ENCODE measurements around the gene CENPP.

The CENPP gene

DNA sequence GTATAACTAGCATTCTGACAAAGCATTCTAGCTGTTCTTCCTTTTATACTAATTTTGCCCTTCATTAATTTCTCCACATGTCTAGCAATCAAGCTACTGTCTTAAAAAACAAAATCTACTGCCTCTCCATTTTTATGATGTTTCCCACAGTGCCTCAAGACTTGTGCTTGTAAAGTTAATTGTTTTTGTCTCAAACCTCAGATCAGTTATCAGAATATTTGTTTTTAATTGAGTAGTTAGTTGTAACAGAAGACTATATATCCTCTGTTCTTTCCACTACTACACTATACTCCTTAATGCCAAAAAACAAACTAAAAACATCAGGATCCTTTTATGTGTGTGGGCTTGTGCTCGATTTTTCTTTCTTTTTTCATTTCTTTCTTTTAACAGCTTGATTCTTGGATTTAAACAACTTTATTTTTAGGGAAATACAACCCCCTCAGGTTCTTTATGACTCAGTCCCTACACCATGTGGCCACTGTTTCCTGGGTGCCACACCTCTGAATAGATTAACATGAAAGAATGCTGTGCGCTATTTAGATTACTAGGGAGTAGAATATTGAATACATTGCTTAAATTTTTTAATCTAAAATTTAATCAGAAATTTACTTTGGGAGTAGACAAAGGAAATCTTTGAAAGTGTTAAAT, 155.4 kb downstream of the CENPP start:
- H3K4me3 ChIP-seq (ENCODE audit: low read length) = no peak overlapping the region
- no peak for TF ChIP-seq ZNF274 (IDR thresholded peaks at IDR 0.05; ENCODE audit: low read depth, low read length)

GRCh38 chr9:92482329-92482728, 156.6 kb downstream of the CENPP start, which contains the start of gene ASPN:
TSS of gene ASPN (minus strand) at chr9:92482506.
- no peak within 1 kb of the TSS for H3K4me3 ChIP-seq (ENCODE audit: low read length)
- no peak for TF ChIP-seq ZNF274 (IDR thresholded peaks at IDR 0.05; ENCODE audit: low read depth, low read length)

DNA sequence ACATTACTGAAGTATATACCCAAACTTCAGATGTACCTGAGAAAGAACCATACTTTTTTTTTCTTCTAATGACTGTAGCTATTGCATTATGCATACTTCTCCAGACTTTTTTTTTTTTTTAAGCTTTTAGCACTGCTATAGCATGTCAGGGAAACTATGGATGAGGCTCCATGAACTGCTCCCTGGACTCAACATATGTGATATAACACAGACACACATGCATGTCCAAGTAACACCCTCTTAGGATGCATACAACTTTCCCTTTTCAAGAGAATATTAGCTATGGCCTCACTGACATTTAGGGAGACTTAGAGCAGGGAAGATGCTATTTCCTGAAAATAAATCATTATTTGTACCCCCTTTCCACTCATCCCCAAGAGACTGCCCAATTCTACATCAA, 157.1 kb downstream of the CENPP start:
- H3K4me3 ChIP-seq (ENCODE audit: low read length) = no peak overlapping the region

DNA sequence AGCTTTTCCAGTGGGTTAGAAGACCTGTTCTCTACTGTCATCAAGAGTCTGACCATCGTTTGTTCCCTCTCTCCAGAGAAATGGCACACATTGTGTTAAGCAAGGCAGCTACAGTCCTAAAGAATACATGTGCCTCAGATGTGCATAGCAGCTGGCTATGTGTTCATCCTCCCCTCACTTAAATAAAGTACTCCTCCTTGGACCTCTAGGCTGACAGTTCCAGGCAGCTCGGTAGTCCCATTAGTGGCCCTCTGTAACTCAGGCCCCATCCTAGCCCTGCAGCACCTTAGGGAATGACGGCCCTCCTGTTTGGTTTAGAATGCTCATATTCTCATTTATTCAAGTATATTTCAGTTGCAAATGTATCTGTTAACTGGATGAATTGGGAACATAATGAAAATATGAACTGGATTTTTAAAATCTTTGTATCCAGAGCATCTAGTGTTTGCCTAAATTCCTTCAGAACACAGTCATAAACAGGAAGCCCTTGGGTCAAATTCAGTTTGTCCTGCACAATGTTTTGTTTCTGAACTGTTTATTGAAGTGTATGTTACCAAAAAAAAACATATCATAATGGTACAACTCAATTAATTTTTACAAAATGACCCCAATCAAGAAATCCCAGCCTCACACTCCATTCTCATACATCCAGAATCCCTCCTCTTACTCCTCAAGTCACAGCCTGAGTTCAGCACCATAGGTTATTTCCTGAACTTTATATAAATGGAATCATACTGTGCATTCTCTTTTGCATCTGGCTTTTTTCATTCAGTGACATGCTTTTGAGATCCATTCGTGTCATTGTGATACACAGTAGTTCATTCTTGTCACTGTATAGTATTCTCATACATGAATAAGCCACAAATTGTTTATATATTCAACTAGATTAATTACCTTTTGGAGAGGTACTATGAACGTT, 158.1 kb downstream of the CENPP start:
- H3K4me3 ChIP-seq (ENCODE audit: low read length) = no peak overlapping the region

More for the DNA sequence above, 157.1 kb downstream of the CENPP start:
- no peak for TF ChIP-seq ZNF274 (IDR thresholded peaks at IDR 0.05; ENCODE audit: low read depth, low read length)

GRCh38 chr9:92484563-92484962, 158.8 kb downstream of the CENPP start:
- no peak for TF ChIP-seq ZNF274 (IDR thresholded peaks at IDR 0.05; ENCODE audit: low read depth, low read length)
- H3K4me3 ChIP-seq (ENCODE audit: low read length) = no peak overlapping the region

More for the DNA sequence above, 158.1 kb downstream of the CENPP start:
- no peak for TF ChIP-seq ZNF274 (IDR thresholded peaks at IDR 0.05; ENCODE audit: low read depth, low read length)

- TF ChIP-seq ZNF274 (IDR thresholded peaks at IDR 0.05; ENCODE audit: low read depth, low read length) = no peak
- no peak overlapping the region for H3K4me3 ChIP-seq (ENCODE audit: low read length)
Measured at GRCh38 chr9:92486371-92486770, 160.6 kb downstream of the CENPP start.

DNA sequence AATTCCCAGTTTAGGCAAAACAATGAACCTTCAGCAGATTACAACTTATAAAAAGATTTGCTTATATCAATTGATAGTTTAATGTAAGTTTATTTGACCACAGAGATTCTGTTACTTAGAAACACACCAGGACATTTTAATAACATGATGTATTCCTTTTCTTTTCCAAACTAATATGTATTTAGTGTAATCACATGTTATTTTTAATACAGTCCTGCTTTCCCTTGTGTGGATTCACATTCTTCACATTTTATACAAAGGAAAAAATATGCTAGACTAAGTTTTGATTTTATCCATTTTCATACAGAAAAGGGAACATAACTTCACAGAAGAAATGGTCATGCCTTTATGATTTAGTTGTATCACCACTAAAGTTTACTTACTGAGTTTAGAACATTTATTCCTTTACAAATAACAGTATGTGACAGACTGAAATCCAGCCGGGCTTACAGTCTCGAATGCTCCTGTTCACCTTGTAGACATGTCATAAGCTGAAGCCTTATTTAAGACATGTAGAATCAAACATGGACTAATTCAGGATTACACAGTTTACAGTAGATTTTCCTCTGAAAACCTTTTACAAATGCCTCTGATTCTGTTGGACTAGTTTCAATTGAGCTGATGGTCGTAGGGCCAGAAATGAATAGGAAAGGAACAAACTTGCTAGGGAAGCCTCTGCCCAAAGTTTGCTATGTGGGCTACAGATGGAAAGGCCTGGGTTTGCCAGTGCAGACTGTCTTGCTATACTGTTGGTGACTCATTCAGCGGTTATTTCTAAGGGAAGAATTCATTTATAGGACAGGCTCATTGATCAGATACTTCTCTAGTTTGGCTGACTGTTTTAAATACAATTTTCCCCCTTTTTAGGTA, 163.2 kb downstream of the CENPP start:
- H3K4me3 ChIP-seq (ENCODE audit: low read length) = no peak overlapping the region
- no peak for TF ChIP-seq ZNF274 (IDR thresholded peaks at IDR 0.05; ENCODE audit: low read depth, low read length)

DNA sequence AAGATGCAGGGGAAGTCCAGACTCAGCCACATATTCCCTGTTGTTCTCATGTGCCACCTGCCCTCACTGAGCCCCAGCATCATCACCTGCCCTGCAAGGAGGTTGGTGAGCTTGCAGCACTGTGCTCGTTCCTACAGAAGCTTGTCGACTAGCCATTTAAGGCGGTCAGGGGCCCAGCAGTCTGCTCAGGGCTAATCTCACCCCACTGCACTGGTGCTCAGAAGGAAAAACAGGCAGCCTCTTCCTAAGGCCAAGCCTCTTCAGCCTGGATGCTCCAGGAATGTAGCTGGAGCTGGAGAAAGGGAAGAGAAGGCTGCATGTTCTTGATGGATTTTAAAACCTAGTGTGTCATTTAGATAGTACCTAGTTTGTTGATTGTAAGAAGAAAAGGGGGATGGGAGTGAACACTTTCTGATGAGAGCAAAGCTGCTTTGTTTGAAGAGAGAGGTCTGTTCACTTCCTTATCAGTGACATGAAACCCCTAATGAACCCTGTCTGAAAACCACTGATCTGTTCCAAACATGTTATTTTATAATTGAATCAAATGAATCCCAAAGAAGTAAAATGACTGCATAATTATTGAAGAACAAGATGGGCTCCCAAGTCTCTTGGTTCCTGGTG, 167.1 kb downstream of the CENPP start:
- H3K4me3 ChIP-seq (ENCODE audit: low read length) = no peak overlapping the region
- no peak for TF ChIP-seq ZNF274 (IDR thresholded peaks at IDR 0.05; ENCODE audit: low read depth, low read length)

GRCh38 chr9:92493749-92494387, 168.1 kb downstream of the CENPP start:
- no peak for TF ChIP-seq ZNF274 (IDR thresholded peaks at IDR 0.05; ENCODE audit: low read depth, low read length)
- no peak overlapping the region for H3K4me3 ChIP-seq (ENCODE audit: low read length)

DNA sequence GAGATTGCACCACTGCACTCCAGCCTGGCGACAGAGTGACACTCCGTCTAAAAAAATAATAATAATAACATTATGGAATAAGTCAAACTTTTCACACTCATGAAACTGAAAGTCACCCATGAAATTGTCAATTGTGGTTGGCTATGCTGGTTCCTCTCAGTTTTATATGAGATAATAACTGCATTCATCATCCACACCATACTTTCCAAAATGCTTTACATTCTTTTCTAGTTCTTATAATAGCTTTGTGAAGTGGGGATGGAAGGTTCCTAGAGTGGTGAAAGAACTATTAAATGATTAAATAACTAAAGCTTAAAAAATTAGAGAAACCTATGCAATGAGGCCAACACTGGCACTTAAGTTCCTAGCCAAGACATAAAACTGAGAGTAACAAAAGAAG, 169.1 kb downstream of the CENPP start:
- no peak overlapping the region for H3K4me3 ChIP-seq (ENCODE audit: low read length)
- no peak for TF ChIP-seq ZNF274 (IDR thresholded peaks at IDR 0.05; ENCODE audit: low read depth, low read length)

DNA sequence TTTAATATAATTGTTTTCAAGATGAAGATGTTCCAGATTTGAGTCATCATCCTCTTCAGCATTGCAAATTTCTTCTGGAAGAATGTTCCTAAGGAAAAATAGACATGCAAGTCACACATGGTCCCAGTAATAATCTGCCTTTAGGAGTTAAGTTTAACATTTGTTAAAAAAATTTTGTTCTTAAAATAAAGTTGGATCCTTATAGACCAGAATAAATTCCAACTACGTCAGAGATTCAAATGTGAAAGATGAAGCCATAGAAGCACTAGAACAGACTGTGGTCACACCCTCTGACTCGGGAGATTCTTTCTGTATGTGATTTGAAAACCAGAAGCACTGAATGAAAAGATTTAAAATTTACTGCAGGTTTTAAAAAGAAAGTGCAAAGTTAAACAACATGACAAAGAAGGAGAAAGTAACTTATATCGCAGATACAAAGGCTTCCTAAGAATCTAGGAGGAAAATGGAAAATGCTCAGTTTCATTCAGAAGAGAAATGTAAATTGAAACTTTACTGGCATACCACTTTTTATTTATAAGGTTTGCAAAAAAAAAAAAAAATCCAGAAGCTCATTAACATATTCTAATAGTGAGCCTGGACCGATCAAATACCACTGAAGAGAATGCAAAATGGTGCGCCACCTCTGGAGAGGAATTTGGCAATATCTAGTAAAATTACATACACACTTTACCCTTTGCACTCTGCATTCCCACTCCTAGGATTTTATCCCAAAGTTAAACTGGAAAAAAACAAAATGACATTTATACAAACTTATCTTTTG, 170.8 kb downstream of the CENPP start:
- no peak for TF ChIP-seq ZNF274 (IDR thresholded peaks at IDR 0.05; ENCODE audit: low read depth, low read length)
- no peak overlapping the region for H3K4me3 ChIP-seq (ENCODE audit: low read length)

DNA sequence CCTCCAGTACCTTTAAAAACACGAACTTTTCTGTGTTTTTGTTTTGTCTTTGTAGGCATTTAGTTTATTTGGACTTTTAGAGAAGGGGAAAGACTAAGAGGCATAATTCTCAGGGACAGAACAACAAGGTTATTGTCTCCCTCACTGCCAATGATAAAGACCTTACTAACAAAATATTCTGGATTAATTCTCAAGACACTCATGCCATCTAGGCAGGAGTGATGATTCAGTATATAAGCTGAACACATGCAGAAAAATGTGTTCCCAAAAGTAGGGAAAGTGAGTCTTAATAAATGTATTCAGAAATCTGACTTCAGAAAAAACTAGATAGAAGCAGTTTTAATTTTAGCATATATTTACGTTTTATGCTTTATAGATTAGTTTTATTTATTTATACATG, 173.9 kb downstream of the CENPP start:
- no peak for TF ChIP-seq ZNF274 (IDR thresholded peaks at IDR 0.05; ENCODE audit: low read depth, low read length)
- H3K4me3 ChIP-seq (ENCODE audit: low read length) = no peak overlapping the region

DNA sequence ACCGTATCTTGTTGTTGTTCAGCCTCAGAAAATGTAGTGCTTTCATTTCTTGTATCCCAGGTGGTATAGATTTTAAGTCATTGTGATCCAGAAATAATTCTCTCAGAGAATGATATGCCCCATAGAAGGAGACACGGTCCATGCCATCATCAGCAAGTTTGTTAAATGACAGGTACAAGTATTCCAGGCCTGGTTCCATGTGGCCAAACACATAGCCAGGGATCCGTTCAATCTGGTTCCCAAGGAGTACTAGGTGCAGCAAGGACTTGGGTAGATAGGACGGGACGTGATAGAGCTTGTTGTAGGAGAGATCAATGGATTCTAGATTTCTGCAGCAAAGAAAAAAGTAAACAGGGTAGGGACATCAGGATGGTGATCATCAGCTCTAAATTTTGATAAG, 175.0 kb downstream of the CENPP start:
- H3K4me3 ChIP-seq (ENCODE audit: low read length) = no peak overlapping the region
- TF ChIP-seq ZNF274 (IDR thresholded peaks at IDR 0.05; ENCODE audit: low read depth, low read length) = no peak
